RWPE2 (cell line): ENCODE results near the gene PKNOX2.

Experiments used
- ATAC-seq: fragments of 200-7000 bp; cut with Tn5 transposase; 3 replicates; pipeline ENCODE4 v1.9.1; 2021; ENCODE audit warnings: low read depth
- DNase-seq: peaks from one replicate; pipeline ENCODE4 v3.0.0-alpha.2; 2020; ENCODE audit warnings: low spot score
- H3K27ac ChIP-seq: fragments of 450-650 bp; 2 replicates; pipeline ENCODE4 v1.5.1; 2017; ENCODE audit warnings: mild to moderate bottlenecking; ENCODE audit not compliant: poor library complexity, severe bottlenecking
- H3K27me3 ChIP-seq: fragments of 250-450 bp; sonication (Bioruptor Pico); 2 replicates; pipeline ENCODE4 v1.5.1; 2021; ENCODE audit warnings: mild to moderate bottlenecking, moderate library complexity; ENCODE audit not compliant: insufficient read depth, poor library complexity, severe bottlenecking
- H3K36me3 ChIP-seq: fragments of 250-450 bp; sonication (Bioruptor Pico); 2 replicates; pipeline ENCODE4 v1.5.1; 2020; ENCODE audit warnings: low read depth, mild to moderate bottlenecking, moderate library complexity
- H3K4me1 ChIP-seq: fragments of 250-450 bp; sonication (Bioruptor Pico); 2 replicates; pipeline ENCODE4 v1.5.1; 2021; ENCODE audit warnings: mild to moderate bottlenecking, moderate library complexity; ENCODE audit not compliant: insufficient read depth, poor library complexity, severe bottlenecking
- H3K4me3 ChIP-seq: fragments of 250-450 bp; sonication (Bioruptor Pico); 2 replicates; pipeline ENCODE4 v1.5.1; 2021; ENCODE audit warnings: mild to moderate bottlenecking, moderate library complexity; ENCODE audit not compliant: severe bottlenecking
- H3K9me3 ChIP-seq: fragments of 250-450 bp; sonication (Bioruptor Pico); 2 replicates; pipeline ENCODE4 v1.5.1; 2021; ENCODE audit warnings: mild to moderate bottlenecking, moderate library complexity; ENCODE audit not compliant: severe bottlenecking
- CTCF ChIP-seq: fragments of 450-650 bp; IDR thresholded peaks from one replicate; pipeline ENCODE4 v1.5.1; 2017; ENCODE audit warnings: mild to moderate bottlenecking, moderate library complexity; ENCODE audit not compliant: poor library complexity, severe bottlenecking

PKNOX2 gene

GRCh38 chr11:125433454-125434121 is 269.0 kb downstream of the PKNOX2 start:
- Histone ChIP-seq H3K4me1 (no peaks in the 10 kb centered on the region), H3K27ac (no peak overlapping the region), H3K9me3 (no peaks in the 10 kb centered on the region), H3K4me3 (no peak overlapping the region), H3K27me3 (no peaks in the 10 kb centered on the region), H3K36me3 (no peaks in the 10 kb centered on the region)
- DNase-seq (no peak), ATAC-seq (peak; percentile 77)
- TF ChIP-seq CTCF, result peak; percentile 38

- no peak for TF ChIP-seq CTCF
- no peaks in the 10 kb centered on the region for H3K4me1 ChIP-seq
- no peak overlapping the region for H3K27ac ChIP-seq
- no peak overlapping the region for H3K4me3 ChIP-seq
- DNase-seq (no peak), ATAC-seq (no peak)
- no peaks in the 10 kb centered on the region for H3K9me3 ChIP-seq
- no peaks in the 10 kb centered on the region for H3K27me3 ChIP-seq
- H3K36me3 ChIP-seq, result no peaks in the 10 kb centered on the region
Observed at GRCh38 chr11:125435461-125436238, 271.1 kb downstream of the PKNOX2 start.

- ATAC-seq (no peak), DNase-seq (no peak)
- no peak overlapping the region for H3K4me3 ChIP-seq
- H3K27ac ChIP-seq, result no peak overlapping the region
- H3K9me3 ChIP-seq, result no peaks in the 10 kb centered on the region
- no peaks in the 10 kb centered on the region for H3K36me3 ChIP-seq
- no peak for TF ChIP-seq CTCF
- H3K4me1 ChIP-seq, result no peaks in the 10 kb centered on the region
- no peaks in the 10 kb centered on the region for H3K27me3 ChIP-seq
Observed at GRCh38 chr11:125441648-125442410, 277.3 kb downstream of the PKNOX2 start.

- Histone ChIP-seq H3K9me3 (no peaks in the 10 kb centered on the region), H3K36me3 (no peaks in the 10 kb centered on the region), H3K27me3 (no peaks in the 10 kb centered on the region)
Observed at GRCh38 chr11:125442946-125443345, 278.4 kb downstream of the PKNOX2 start.

More at GRCh38 chr11:125442946-125443345, 278.4 kb downstream of the PKNOX2 start:
- Histone ChIP-seq H3K4me3 (no peak overlapping the region), H3K4me1 (no peaks in the 10 kb centered on the region), H3K27ac (no peak overlapping the region)
- TF ChIP-seq CTCF, result no peak
- ATAC-seq (no peak), DNase-seq (no peak)
